H9 (cell line): ENCODE measurements around the gene EPHX1. TPM values are rescaled to one million over a fixed set of nuclear protein-coding genes. Genes with fewer than 3 reads are reported as not detected.
"Not testable (repeated sequence)": the region's sequence is repeated elsewhere in the genome, so short reads cannot be mapped to it uniquely, and the experiment has no call there.

Experiments
- DNase-seq: peaks from one replicate; pipeline ENCODE4 v3.0.0-alpha.2; 2017
- H2AFZ ChIP-seq: one replicate; pipeline ENCODE4 v1.6.1; 2013; ENCODE audit warnings: mild to moderate bottlenecking, low read length, control low read depth, moderate library complexity
- H2AK5ac ChIP-seq: 2 replicates; pipeline ENCODE4 v1.6.1; 2013; ENCODE audit warnings: low read length, control low read depth, mixed read lengths; ENCODE audit not compliant: insufficient read length
- H2BK120ac ChIP-seq: one replicate; pipeline ENCODE4 v1.6.1; 2013; ENCODE audit warnings: low read depth, mild to moderate bottlenecking, low read length, control low read depth, inconsistent platforms; ENCODE audit not compliant: poor library complexity, severe bottlenecking
- H2BK12ac ChIP-seq: 2 replicates; pipeline ENCODE4 v1.6.1; 2013; ENCODE audit warnings: low read length, control low read depth, mixed read lengths, low read depth; ENCODE audit not compliant: insufficient read length
- H2BK15ac ChIP-seq: 2 replicates; pipeline ENCODE4 v1.6.1; 2013; ENCODE audit warnings: low read depth, low read length, control low read depth
- H2BK20ac ChIP-seq: one replicate; pipeline ENCODE4 v1.6.1; 2013; ENCODE audit warnings: low read depth, mild to moderate bottlenecking, low read length, control low read depth, inconsistent platforms; ENCODE audit not compliant: poor library complexity, severe bottlenecking
- H2BK5ac ChIP-seq: 2 replicates; pipeline ENCODE4 v1.6.1; 2013; ENCODE audit warnings: low read length, control low read depth, mixed read lengths; ENCODE audit not compliant: insufficient read length
- H3K14ac ChIP-seq: 2 replicates; pipeline ENCODE4 v1.6.1; 2013; ENCODE audit warnings: low read length, control low read depth; ENCODE audit not compliant: insufficient read depth
- H3K18ac ChIP-seq: 2 replicates; pipeline ENCODE4 v1.6.1; 2013; ENCODE audit warnings: low read depth, mild to moderate bottlenecking, mixed read lengths, low read length, control low read depth; ENCODE audit not compliant: insufficient read length
- H3K23ac ChIP-seq: 2 replicates; pipeline ENCODE4 v1.6.1; 2013; ENCODE audit warnings: low read length, control low read depth, mixed read lengths, low read depth; ENCODE audit not compliant: insufficient read length
- H3K23me2 ChIP-seq: 2 replicates; pipeline ENCODE4 v1.6.1; 2013; ENCODE audit warnings: low read depth, mild to moderate bottlenecking, mixed read lengths, low read length, control low read depth; ENCODE audit not compliant: insufficient read length, poor library complexity, severe bottlenecking
- H3K27ac ChIP-seq: 2 replicates; pipeline ENCODE4 v1.5.1; 2013; ENCODE audit warnings: low read length, control low read depth, mixed read lengths, low read depth; ENCODE audit not compliant: insufficient read length
- H3K27me3 ChIP-seq: 2 replicates; pipeline ENCODE4 v1.6.1; 2013; ENCODE audit warnings: low read length, control low read depth, inconsistent platforms; ENCODE audit not compliant: insufficient read depth
- H3K4ac ChIP-seq: 2 replicates; pipeline ENCODE4 v1.6.1; 2013; ENCODE audit warnings: low read depth, mild to moderate bottlenecking, control low read depth, inconsistent platforms, low read length, moderate library complexity
- H3K4me1 ChIP-seq: 2 replicates; pipeline ENCODE4 v1.6.1; 2013; ENCODE audit warnings: low read length, control low read depth, inconsistent platforms; ENCODE audit not compliant: insufficient read depth
- H3K4me2 ChIP-seq: 2 replicates; pipeline ENCODE4 v1.6.1; 2013; ENCODE audit warnings: low read length, control low read depth, mixed read lengths; ENCODE audit not compliant: insufficient read length, insufficient read depth
- H3K56ac ChIP-seq: 2 replicates; pipeline ENCODE4 v1.6.1; 2013; ENCODE audit warnings: low read depth, mild to moderate bottlenecking, mixed read lengths, low read length, control low read depth; ENCODE audit not compliant: insufficient read length
- H3K79me1 ChIP-seq: 2 replicates; pipeline ENCODE4 v1.6.1; 2013; ENCODE audit warnings: low read depth, mild to moderate bottlenecking, moderate library complexity, low read length, control low read depth, inconsistent platforms; ENCODE audit not compliant: insufficient read depth, poor library complexity, severe bottlenecking
- H3K79me2 ChIP-seq: 2 replicates; pipeline ENCODE4 v1.6.1; 2013; ENCODE audit warnings: low read length, control low read depth, inconsistent platforms; ENCODE audit not compliant: insufficient read depth
- H3K9ac ChIP-seq: 2 replicates; pipeline ENCODE4 v1.6.1; 2013; ENCODE audit warnings: low read length, control low read depth, mixed read lengths; ENCODE audit not compliant: insufficient read length; ENCODE audit errors: extremely low read depth
- H3K9me3 ChIP-seq: one replicate; pipeline ENCODE4 v1.6.1; 2013; ENCODE audit warnings: low read depth, low read length, inconsistent platforms; ENCODE audit not compliant: control insufficient read depth
- H3T11ph ChIP-seq: one replicate; pipeline ENCODE4 v1.6.1; 2013; ENCODE audit warnings: mild to moderate bottlenecking, low read length, control low read depth, inconsistent platforms
- H4K20me1 ChIP-seq: one replicate; pipeline ENCODE4 v1.6.1; 2013; ENCODE audit not compliant: control insufficient read depth, insufficient read length, insufficient read depth
- H4K5ac ChIP-seq: 2 replicates; pipeline ENCODE4 v1.6.1; 2013; ENCODE audit warnings: low read depth, mild to moderate bottlenecking, mixed read lengths, low read length, control low read depth; ENCODE audit not compliant: insufficient read length
- H4K8ac ChIP-seq: replicated peaks from 2 replicates; pipeline ENCODE4 v1.6.1; 2013; ENCODE audit warnings: low read length, control low read depth, mixed read lengths, low read depth; ENCODE audit not compliant: insufficient read length
- H4K91ac ChIP-seq: 2 replicates; pipeline ENCODE4 v1.6.1; 2013; ENCODE audit warnings: low read depth, mild to moderate bottlenecking, moderate library complexity, mixed read lengths, low read length, control low read depth; ENCODE audit not compliant: insufficient read length
- H3K27ac Mint-ChIP-seq, 3 experiments: 2 replicates in 2 of 3; 3 replicates in 1 of 3; pipeline ENCODE4 v1.8.0; 2020 to 2021; ENCODE audit warnings: mixed read lengths in 3 of 3, mild to moderate bottlenecking in 1 of 3, moderate library complexity in 1 of 3
- H3K27me3 Mint-ChIP-seq: 2 replicates; pipeline ENCODE4 v1.8.0; 2021; ENCODE audit warnings: low read depth, mild to moderate bottlenecking, moderate library complexity, mixed read lengths
- H3K36me3 Mint-ChIP-seq, 3 experiments: 2 replicates in 2 of 3; 3 replicates in 1 of 3; pipeline ENCODE4 v1.8.0; 2020 to 2021; ENCODE audit warnings: low read depth in 3 of 3, mixed read lengths in 3 of 3; ENCODE audit not compliant: insufficient read depth in 1 of 3
- H3K4me1 Mint-ChIP-seq, 2 experiments: 2 replicates each; pipeline ENCODE4 v1.8.0; 2020; ENCODE audit warnings: mixed read lengths in 2 of 2
- H3K4me3 Mint-ChIP-seq, 2 experiments: 2 replicates in 1 of 2; 3 replicates in 1 of 2; pipeline ENCODE4 v1.8.0; 2020 to 2021; ENCODE audit warnings: mild to moderate bottlenecking in 2 of 2, mixed read lengths in 2 of 2, moderate library complexity in 1 of 2
- H3K9me3 Mint-ChIP-seq, 2 experiments: 2 replicates in 1 of 2; 3 replicates in 1 of 2; pipeline ENCODE4 v1.8.0; 2020; ENCODE audit warnings: mild to moderate bottlenecking in 2 of 2, mixed read lengths in 2 of 2, moderate library complexity in 1 of 2
- CTCF ChIP-seq: fragments of 200-600 bp; sonication (generic); conservative IDR thresholded peaks from 3 replicates; pipeline ENCODE4 v1.8.0; 2021; ENCODE audit warnings: antibody characterized with exemption, mild to moderate bottlenecking
- WGBS: extraction: QIAGEN DNeasy Blood & Tissue Kit; methylation state at CpG from one replicate; pipeline ENCODE4 v1.1.7; 2013; ENCODE audit warnings: missing lambda C conversion rate, low lambda C conversion rate, mixed read lengths; ENCODE audit not compliant: insufficient read length; ENCODE audit errors: extremely low coverage; 5-methylcytosine and 5-hydroxymethylcytosine counted together
- total RNA-seq: library from RNA; stranded (reverse); gene quantifications from 2 replicates; pipeline ENCODE4 v1.2.1, GENCODE V29; 2021

Gene EPHX1
- total RNA-seq, 1 experiment from 2014 or later, result 40.6 TPM

GRCh38 chr1:225887030-225887314 lies 77.0 kb downstream of the EPHX1 start:
- no peaks in the 10 kb centered on the region for H3K27me3 ChIP-seq

GRCh38 chr1:225887554-225888288 lies 77.8 kb downstream of the EPHX1 start:
- H3K56ac ChIP-seq, H3K23me2 ChIP-seq, H2AFZ ChIP-seq, H2BK20ac ChIP-seq, H3K27ac ChIP-seq, H3K27me3 Mint-ChIP-seq, H3K4me1 ChIP-seq, H4K20me1 ChIP-seq, H3K23ac ChIP-seq, H3K79me2 ChIP-seq, H2AK5ac ChIP-seq, H4K8ac ChIP-seq, H2BK5ac ChIP-seq, H3K9me3 ChIP-seq, H2BK12ac ChIP-seq, H2BK120ac ChIP-seq, H4K91ac ChIP-seq, H3K4ac ChIP-seq, H3T11ph ChIP-seq, H2BK15ac ChIP-seq, H4K5ac ChIP-seq, DNase-seq, H3K9me3 Mint-ChIP-seq, H3K18ac ChIP-seq, H3K79me1 ChIP-seq, H3K27me3 ChIP-seq, H3K14ac ChIP-seq: not testable (repeated sequence)
- Mint-ChIP-seq H3K27ac (peak overlapping the region in 1 of 3 experiments; percentile 44; a peak in 1 of 7 replicates), H3K4me3 (peak overlapping the region; percentile 70 to 75), H3K36me3 (peaks cover 0 to 13% (median 0%) of the 10 kb centered on the region in 3 experiments; a peak in 5 of 7 replicates), H3K4me1 (peaks cover 46 to 47% of the 10 kb centered on the region in 2 experiments)
- WGBS, result no CpG with 5 or more reads among the region's 56 CpGs
- Histone ChIP-seq H3K9ac (peak overlapping the region; percentile 86), H3K4me2 (peak overlapping the region; percentile 36)

More at GRCh38 chr1:225887030-225887314, 77.0 kb downstream of the EPHX1 start:
- Histone ChIP-seq H2BK5ac (no peak overlapping the region), H2AFZ (no peak overlapping the region), H3K79me2 (peaks cover 2% of the 10 kb centered on the region; the same call in 1 of the 2 replicates), H4K20me1 (no peaks in the 10 kb centered on the region), H4K91ac (no peak overlapping the region), H3K23ac (no peak overlapping the region), H2BK12ac (no peak overlapping the region), H3K79me1 (no peaks in the 10 kb centered on the region), H4K5ac (no peak overlapping the region), H2BK120ac (no peak overlapping the region), H3K4me2 (no peak overlapping the region), H3K18ac (no peak overlapping the region), H2BK15ac (no peak overlapping the region), H4K8ac (no peak overlapping the region), H3K27ac (no peak overlapping the region), H3K4ac (no peak overlapping the region), H3K9me3 (no peaks in the 10 kb centered on the region), H2AK5ac (no peak overlapping the region), H2BK20ac (no peak overlapping the region), H3K23me2 (peaks cover 9% of the 10 kb centered on the region), H3K14ac (no peak overlapping the region), H3K9ac (no peak overlapping the region), H3T11ph (no peak overlapping the region), H3K56ac (no peak overlapping the region), H3K4me1 (peaks cover 5% of the 10 kb centered on the region; the same call in 1 of the 2 replicates)
- no peak for DNase-seq
- peak overlapping the region; percentile 44 to 60; a peak in 4 of 5 replicates for H3K4me3 Mint-ChIP-seq
- no CpG with 5 or more reads among the region's 7 CpGs for WGBS
- no peak for TF ChIP-seq CTCF
- peaks cover 0 to 13% (median 0%) of the 10 kb centered on the region in 3 experiments; a peak in 5 of 7 replicates for H3K36me3 Mint-ChIP-seq
- no peaks in the 10 kb centered on the region for H3K9me3 Mint-ChIP-seq
- peaks cover 4% of the 10 kb centered on the region for H3K27me3 Mint-ChIP-seq
- H3K4me1 Mint-ChIP-seq, result peaks cover 46 to 47% of the 10 kb centered on the region in 2 experiments
- H3K27ac Mint-ChIP-seq, result peak overlapping the region in 1 of 3 experiments; percentile 60; a peak in 1 of 7 replicates
